IPS-15b (cell line): ENCODE results near the gene MMP24.
"Not testable (repeated sequence)": the region's sequence is repeated elsewhere in the genome, so short reads cannot be mapped to it uniquely, and the experiment has no call there.

ENCODE experiments used
- H3K27me3 ChIP-seq: one replicate; pipeline ENCODE4 v1.6.1; 2013; ENCODE audit warnings: low read length; ENCODE audit not compliant: control insufficient read depth, insufficient read depth
- H3K36me3 ChIP-seq: one replicate; pipeline ENCODE4 v1.6.1; 2013; ENCODE audit warnings: low read length; ENCODE audit not compliant: control insufficient read depth, insufficient read depth
- H3K4me1 ChIP-seq: one replicate; pipeline ENCODE4 v1.6.1; 2013; ENCODE audit warnings: mild to moderate bottlenecking, low read length; ENCODE audit not compliant: control insufficient read depth, insufficient read depth
- H3K4me3 ChIP-seq: one replicate; pipeline ENCODE4 v1.5.1; 2013; ENCODE audit warnings: low read depth, low read length
- H3K9ac ChIP-seq: one replicate; pipeline ENCODE4 v1.6.1; 2013; ENCODE audit warnings: low read depth, mild to moderate bottlenecking, low read length
- H3K9me3 ChIP-seq: one replicate; pipeline ENCODE4 v1.6.1; 2013; ENCODE audit warnings: mild to moderate bottlenecking, low read length; ENCODE audit not compliant: control insufficient read depth, insufficient read depth

The MMP24 gene

DNA sequence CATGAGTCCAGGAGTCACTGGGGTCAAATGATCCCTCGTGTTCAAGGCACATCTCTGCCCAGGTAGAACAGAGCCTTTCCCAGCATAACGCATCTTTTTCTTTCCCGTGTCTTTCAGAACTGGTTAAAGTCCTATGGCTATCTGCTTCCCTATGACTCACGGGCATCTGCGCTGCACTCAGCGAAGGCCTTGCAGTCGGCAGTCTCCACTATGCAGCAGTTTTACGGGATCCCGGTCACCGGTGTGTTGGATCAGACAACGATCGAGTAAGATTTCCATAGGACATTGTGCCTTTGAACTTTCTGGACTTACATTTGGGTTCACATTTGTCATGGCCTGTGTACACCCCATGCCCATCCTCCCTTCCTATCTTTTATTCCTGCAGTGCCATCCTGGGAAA, 20.2 kb downstream of the MMP24 start:
- Histone ChIP-seq H3K9me3 (no peaks in the 10 kb centered on the region), H3K4me3 (no peak overlapping the region), H3K27me3 (no peaks in the 10 kb centered on the region), H3K4me1 (peaks cover 2% of the 10 kb centered on the region), H3K9ac (no peak overlapping the region), H3K36me3 (peaks cover 8% of the 10 kb centered on the region)

DNA sequence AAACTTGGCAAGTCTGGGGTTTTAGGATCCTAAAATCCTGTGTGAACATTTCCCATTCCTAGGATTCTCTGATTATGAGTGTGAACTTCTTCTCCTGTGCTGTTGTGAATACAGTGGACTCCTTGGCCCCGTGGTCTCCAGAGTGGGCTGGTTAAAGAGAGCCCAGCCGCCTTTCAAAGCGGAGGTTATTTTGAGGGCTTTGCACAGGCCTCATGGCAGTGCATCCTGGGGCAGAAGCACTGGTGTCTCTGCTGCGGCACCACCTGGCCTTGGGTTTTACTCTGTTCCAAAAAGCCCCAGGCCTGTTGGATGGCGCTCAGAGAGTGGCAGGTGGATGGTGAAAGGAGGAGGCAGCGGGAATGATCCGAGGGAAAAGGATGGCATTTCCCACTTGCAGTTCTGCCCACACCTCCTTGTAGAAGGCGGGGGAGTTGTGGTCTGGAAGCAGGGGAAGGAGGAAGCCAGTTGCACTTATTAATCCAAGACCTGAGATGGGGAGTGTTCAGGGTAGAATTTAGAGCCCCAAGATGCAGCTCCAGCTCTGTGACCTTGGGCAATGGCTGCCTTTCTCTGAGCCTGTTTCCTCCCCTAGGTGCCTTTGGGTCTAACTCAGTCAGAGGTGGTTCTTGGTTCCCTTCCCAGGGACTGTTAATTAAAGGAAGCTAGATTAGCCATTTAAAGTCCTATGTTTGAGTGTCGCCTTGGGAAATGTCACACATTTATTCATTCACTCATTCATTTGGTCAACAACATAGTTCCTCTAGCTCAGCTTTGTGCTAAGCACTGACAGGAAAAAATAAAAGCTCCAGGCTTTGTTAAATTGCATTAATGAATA, 22.4 kb downstream of the MMP24 start:
- H3K9ac ChIP-seq, result no peak overlapping the region
- H3K4me3 ChIP-seq, result no peak overlapping the region
- H3K9me3 ChIP-seq, result no peaks in the 10 kb centered on the region
- peaks cover 2% of the 10 kb centered on the region for H3K4me1 ChIP-seq
- peaks cover 12% of the 10 kb centered on the region for H3K36me3 ChIP-seq
- no peaks in the 10 kb centered on the region for H3K27me3 ChIP-seq

DNA sequence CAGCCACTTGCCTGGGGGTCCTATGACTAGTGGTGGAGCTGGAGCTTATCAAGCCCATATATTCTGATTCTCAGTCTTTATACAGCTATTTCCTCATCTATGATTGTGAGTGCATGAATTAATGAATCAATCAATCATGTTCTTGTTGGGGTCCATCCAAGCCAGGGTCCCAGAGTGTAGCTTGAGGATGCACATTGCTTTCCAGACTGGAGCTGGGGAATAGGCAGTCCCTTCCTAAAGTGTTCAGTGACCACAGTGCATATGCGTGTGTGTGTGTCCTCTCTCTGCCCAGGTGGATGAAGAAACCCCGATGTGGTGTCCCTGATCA, 25.1 kb downstream of the MMP24 start:
- Histone ChIP-seq H3K36me3 (peaks cover 12% of the 10 kb centered on the region), H3K4me3 (no peak overlapping the region), H3K9ac (no peak overlapping the region)

DNA sequence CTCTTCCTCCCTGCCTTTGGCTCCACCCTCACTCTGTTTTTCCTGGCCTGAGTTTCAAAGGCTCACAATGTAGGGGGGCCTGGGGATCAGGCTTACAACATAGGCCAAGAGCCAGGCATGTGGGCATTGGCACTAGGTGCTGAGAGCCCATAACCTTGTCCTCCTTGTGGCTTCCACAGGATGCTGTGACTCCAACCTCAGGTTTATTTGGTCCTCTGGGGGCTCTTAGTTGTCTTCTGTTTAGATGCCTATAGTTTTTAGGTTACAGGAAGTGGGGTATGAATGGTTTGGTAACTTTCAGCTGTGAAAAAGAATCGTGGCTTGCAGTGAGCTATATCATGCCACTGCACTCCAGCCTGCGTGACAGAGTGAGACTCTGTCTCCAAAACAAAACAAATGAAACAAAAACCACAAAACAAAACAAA, 25.6 kb downstream of the MMP24 start:
- Histone ChIP-seq H3K9me3 (no peaks in the 10 kb centered on the region), H3K4me3 (no peak overlapping the region), H3K4me1 (peaks cover 2% of the 10 kb centered on the region), H3K36me3 (peaks cover 9% of the 10 kb centered on the region), H3K27me3 (no peaks in the 10 kb centered on the region), H3K9ac (no peak overlapping the region)

More for the DNA sequence above, 25.1 kb downstream of the MMP24 start:
- no peaks in the 10 kb centered on the region for H3K9me3 ChIP-seq
- H3K27me3 ChIP-seq, result no peaks in the 10 kb centered on the region
- H3K4me1 ChIP-seq, result peaks cover 2% of the 10 kb centered on the region

DNA sequence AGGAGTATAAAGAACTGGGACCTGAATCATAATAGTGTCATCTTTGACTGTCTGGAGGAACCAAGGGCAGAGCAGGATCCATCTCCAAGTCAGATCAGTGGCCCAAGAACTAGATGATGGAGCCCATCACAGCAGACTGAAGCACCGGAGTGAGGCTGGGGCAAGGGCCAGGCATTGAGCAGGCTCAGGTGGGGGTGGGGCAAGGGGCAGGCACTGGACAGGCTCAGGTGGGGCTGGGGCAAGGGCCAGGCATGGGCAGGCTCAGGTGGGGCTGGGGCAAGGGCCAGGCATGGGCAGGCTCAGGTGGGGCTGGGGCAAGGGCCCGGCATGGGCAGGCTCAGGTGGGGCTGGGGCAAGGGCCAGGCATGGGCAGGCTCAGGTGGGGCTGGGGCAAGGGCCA, 26.1 kb downstream of the MMP24 start:
- not testable (repeated sequence) for H3K9me3 ChIP-seq, H3K9ac ChIP-seq

DNA sequence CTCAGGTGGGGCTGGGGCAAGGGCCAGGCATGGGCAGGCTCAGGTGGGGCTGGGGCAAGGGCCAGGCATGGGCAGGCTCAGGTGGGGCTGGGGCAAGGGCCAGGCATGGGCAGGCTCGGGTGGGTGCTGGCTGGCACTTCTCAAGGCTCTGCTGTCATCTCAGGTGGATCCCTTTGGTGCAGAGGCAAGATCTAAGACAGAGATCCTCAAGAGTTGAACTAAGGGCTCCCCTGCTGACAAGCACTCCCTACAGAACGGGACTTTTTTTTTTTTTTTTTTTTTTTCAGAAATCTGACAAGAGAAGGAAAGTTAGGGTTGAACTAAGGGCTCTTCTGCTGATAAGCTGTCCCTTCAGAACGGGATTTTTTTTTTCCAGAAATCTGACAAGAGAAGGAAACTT, 26.5 kb downstream of the MMP24 start:
- no peaks in the 10 kb centered on the region for H3K27me3 ChIP-seq
- H3K9me3 ChIP-seq, result no peaks in the 10 kb centered on the region
- no peak overlapping the region for H3K9ac ChIP-seq
- peaks cover 2% of the 10 kb centered on the region for H3K4me1 ChIP-seq
- no peak overlapping the region for H3K4me3 ChIP-seq
- H3K36me3 ChIP-seq, result peaks cover 7% of the 10 kb centered on the region

More for the DNA sequence above, 26.1 kb downstream of the MMP24 start:
- H3K4me1 ChIP-seq, H3K27me3 ChIP-seq, H3K36me3 ChIP-seq, H3K4me3 ChIP-seq: not testable (repeated sequence)

DNA sequence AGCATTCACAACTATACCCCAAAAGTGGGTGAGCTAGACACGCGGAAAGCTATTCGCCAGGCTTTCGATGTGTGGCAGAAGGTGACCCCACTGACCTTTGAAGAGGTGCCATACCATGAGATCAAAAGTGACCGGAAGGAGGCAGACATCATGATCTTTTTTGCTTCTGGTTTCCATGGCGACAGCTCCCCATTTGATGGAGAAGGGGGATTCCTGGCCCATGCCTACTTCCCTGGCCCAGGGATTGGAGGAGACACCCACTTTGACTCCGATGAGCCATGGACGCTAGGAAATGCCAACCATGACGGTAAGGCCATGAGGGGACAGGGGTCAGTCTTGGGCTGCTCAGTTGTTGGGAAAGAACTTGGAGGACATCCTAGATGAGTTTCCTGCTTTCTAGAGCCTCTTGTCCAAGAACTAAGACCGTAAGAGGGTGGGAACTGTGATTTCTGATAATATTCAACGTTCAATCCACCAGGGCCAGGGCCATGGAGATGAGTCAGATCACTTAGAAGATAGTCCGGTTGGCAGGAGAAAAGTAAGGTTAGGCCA, 28.0 kb downstream of the MMP24 start:
- Histone ChIP-seq H3K27me3 (no peaks in the 10 kb centered on the region), H3K9ac (no peak overlapping the region), H3K4me1 (peaks cover 12% of the 10 kb centered on the region), H3K4me3 (no peak overlapping the region), H3K9me3 (no peaks in the 10 kb centered on the region), H3K36me3 (peaks cover 7% of the 10 kb centered on the region)

DNA sequence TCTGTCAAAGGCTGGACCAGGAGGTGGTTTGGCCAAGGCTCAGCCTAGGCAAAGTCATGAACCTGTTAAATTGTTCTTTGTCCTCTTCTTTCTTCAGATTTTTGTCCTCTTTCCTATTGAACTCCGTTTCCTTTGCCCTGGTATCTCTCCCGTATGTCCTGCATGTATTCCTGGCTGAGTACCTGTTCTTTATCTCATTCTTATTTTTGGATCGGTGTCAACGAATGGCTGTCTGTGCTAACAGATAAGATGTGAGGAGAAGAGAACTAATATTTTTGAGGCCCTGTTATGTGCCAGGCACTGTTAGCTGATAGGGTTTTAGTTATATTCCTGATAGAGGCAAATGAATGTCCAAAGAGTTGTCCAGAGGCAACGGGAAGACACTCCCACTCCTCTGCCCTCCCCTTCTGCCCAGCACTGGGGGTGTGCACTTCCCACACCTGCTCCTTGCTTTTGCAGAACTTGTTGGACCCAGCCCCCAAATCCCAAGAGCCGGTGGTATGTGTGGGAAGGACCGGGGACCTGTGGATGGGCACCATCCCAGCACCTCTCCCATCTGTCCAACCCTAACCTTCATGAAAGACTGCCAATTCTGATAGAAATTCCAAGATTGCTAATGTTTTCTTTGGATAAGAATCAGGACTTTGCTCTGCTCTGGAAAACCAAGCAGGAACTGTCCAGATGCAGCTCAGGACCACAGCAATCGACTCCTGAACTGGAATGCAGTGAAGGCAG, 30.9 kb downstream of the MMP24 start:
- peaks cover 6% of the 10 kb centered on the region for H3K36me3 ChIP-seq
- no peaks in the 10 kb centered on the region for H3K9me3 ChIP-seq
- no peak overlapping the region for H3K4me3 ChIP-seq
- H3K4me1 ChIP-seq, result peaks cover 18% of the 10 kb centered on the region
- H3K27me3 ChIP-seq, result no peaks in the 10 kb centered on the region
- no peak overlapping the region for H3K9ac ChIP-seq

DNA sequence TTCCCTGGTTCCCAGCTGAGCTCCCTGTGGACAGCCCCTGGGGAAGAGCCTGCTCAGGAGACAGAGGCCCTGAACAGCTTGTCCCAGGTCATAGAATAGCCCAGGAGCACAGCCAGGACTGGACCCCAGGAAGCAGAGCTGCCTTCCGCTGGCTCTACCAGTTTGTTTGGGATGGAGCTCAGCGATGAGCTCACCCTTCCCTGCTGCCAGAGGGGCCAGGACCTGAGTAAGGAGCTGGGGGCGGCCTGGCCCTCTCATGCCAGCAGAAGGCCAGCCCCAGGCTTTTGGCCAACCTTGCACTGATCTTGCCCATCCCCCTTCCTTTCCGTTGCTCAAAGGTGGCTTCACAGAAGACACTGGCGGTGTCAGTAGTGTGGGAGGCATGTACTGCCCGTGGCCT, 33.9 kb downstream of the MMP24 start:
- H3K36me3 ChIP-seq, result peaks cover 6% of the 10 kb centered on the region

DNA sequence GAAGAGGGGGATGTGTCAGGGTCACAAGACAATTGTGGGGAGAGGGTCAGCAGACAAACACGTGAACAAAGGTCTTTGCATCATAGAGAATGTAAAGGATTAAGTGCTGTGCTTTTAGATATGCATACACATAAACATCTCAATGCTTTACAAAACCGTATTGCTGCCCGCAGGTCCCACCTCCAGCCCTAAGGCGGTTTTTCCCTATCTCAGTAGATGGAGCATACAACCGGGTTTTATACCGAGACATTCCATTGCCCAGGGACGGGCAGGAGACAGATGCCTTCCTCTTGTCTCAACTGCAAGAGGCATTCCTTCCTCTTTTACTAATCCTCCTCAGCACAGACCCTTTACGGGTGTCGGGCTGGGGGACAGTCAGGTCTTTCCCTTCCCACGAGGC, 35.8 kb downstream of the MMP24 start:
- peaks cover 12% of the 10 kb centered on the region for H3K36me3 ChIP-seq
- not testable (repeated sequence) for H3K9ac ChIP-seq, H3K27me3 ChIP-seq, H3K4me3 ChIP-seq, H3K9me3 ChIP-seq
- peaks cover 28% of the 10 kb centered on the region for H3K4me1 ChIP-seq

More for the DNA sequence above, 33.9 kb downstream of the MMP24 start:
- Histone ChIP-seq H3K9ac (peak overlapping the region; percentile 28), H3K9me3 (no peaks in the 10 kb centered on the region), H3K4me3 (no peak overlapping the region), H3K4me1 (peaks cover 28% of the 10 kb centered on the region), H3K27me3 (no peaks in the 10 kb centered on the region)

DNA sequence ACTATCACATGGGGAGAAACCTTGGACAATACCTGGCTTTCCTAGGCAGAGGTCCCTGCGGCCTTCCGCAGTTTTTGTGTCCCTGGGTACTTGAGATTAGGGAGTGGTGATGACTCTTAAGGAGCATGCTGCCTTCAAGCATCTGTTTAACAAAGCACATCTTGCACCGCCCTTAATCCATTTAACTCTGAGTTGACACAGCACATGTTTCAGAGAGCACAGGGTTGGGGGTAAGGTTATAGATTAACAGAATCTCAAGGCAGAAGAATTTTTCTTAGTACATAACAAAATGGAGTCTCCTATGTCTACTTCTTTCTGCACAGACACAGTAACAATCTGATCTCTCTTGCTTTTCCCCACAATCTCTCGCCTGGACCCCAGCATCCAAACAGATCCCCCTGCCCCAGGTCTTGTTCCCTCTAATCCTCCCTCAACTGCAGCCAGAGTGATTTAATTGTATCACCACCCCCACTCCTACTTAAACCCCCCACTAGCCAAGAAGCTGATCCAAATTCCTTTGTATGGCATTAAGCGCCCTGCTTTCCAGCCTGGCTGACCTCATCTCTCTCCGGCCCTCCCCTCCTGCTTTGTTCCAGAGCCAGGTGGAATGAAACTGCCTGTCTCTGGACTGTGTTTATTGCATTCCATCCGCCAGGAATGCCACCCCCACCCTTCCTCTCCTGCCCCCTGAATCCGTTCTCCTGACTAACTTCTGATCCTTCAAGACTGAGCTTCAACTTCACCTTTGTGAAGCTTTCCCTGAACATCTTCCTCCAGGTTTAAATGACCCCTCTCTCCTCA, 36.4 kb downstream of the MMP24 start:
- H3K4me3 ChIP-seq, H3K9me3 ChIP-seq, H3K27me3 ChIP-seq: not testable (repeated sequence)
- Histone ChIP-seq H3K4me1 (peaks cover 28% of the 10 kb centered on the region), H3K36me3 (peaks cover 12% of the 10 kb centered on the region), H3K9ac (peak overlapping the region; percentile 51)
